IMR-90 (cell line): Measurements from ENCODE around the gene ABHD12B. TPM values are rescaled to one million over a fixed set of nuclear protein-coding genes. Genes with fewer than 3 reads are reported as not detected.

Experiments
- ATAC-seq: fragments of 200-7000 bp; cut with Tn5 transposase; 2 replicates; pipeline ENCODE4 v1.9.1; 2020; ENCODE audit warnings: low read depth, mild to moderate bottlenecking, moderate library complexity
- BruUV-seq: library from RNA; stranded (reverse); fragments of 400-500 nt; replicated peaks from 2 replicates; lab custom pipeline; 2021; lab: Mats Ljungman, UMichigan
- CTCF ChIA-PET: fragments of 300-600 bp; formaldehyde crosslinking; extraction: SDS; loops from one replicate; lab custom pipeline; 2021; ENCODE audit warnings: antibody characterized with exemption; lab: Yijun Ruan, JAX
- POLR2A ChIA-PET: fragments of 300-600 bp; sonication (Branson Sonifier 250); formaldehyde crosslinking; loops from one replicate; lab custom pipeline; 2022; ENCODE audit warnings: antibody characterized with exemption; ENCODE audit not compliant: unreplicated experiment; lab: Charles Lee
- DNase-seq: peaks from one replicate; pipeline ENCODE4 v3.0.0; 2013
- H2AFZ ChIP-seq: replicated peaks from 2 replicates; pipeline ENCODE3; 2013; ENCODE audit warnings: low read length, mild to moderate bottlenecking; ENCODE audit not compliant: poor library complexity
- H2AK5ac ChIP-seq: 2 replicates; pipeline ENCODE4 v1.6.1; 2013; ENCODE audit warnings: low read depth, low read length, inconsistent platforms
- H2AK9ac ChIP-seq: replicated peaks from 2 replicates; pipeline ENCODE3; 2013; ENCODE audit warnings: mild to moderate bottlenecking, low read depth, low read length, moderate library complexity; ENCODE audit not compliant: poor library complexity
- H2BK120ac ChIP-seq: 2 replicates; pipeline ENCODE4 v1.6.1; 2013; ENCODE audit warnings: low read depth, low read length, inconsistent platforms
- H2BK15ac ChIP-seq: 3 replicates; pipeline ENCODE4 v1.6.1; 2013; ENCODE audit warnings: low read depth, low read length, inconsistent platforms
- H2BK20ac ChIP-seq: 2 replicates; pipeline ENCODE4 v1.6.1; 2013; ENCODE audit warnings: low read depth, mild to moderate bottlenecking, inconsistent platforms, low read length, moderate library complexity
- H2BK5ac ChIP-seq: 2 replicates; pipeline ENCODE4 v1.6.1; 2013; ENCODE audit warnings: mild to moderate bottlenecking, low read depth, low read length, inconsistent platforms; ENCODE audit not compliant: poor library complexity, severe bottlenecking
- H3K14ac ChIP-seq: replicated peaks from 2 replicates; pipeline ENCODE4 v1.6.1; 2013; ENCODE audit warnings: low read depth, low read length, inconsistent platforms
- H3K18ac ChIP-seq: 2 replicates; pipeline ENCODE4 v1.6.1; 2013; ENCODE audit warnings: low read depth, low read length, control low read depth
- H3K23ac ChIP-seq: 2 replicates; pipeline ENCODE4 v1.6.1; 2013; ENCODE audit warnings: low read depth, low read length, inconsistent platforms
- H3K27ac ChIP-seq: 2 replicates; pipeline ENCODE4 v1.5.1; 2013; ENCODE audit warnings: mild to moderate bottlenecking, control low read depth, low read length; ENCODE audit not compliant: insufficient read depth
- H3K27me3 ChIP-seq: 2 replicates; pipeline ENCODE4 v1.6.1; 2013; ENCODE audit warnings: low read length; ENCODE audit not compliant: control insufficient read depth, insufficient read depth
- H3K36me3 ChIP-seq: 2 replicates; pipeline ENCODE4 v1.6.1; 2013; ENCODE audit warnings: low read length, mixed read lengths; ENCODE audit not compliant: control insufficient read depth, insufficient read depth
- H3K4ac ChIP-seq: 2 replicates; pipeline ENCODE4 v1.6.1; 2013; ENCODE audit warnings: low read depth, low read length, inconsistent platforms
- H3K4me1 ChIP-seq: 2 replicates; pipeline ENCODE4 v1.6.1; 2013; ENCODE audit warnings: low read length, mixed read lengths; ENCODE audit not compliant: control insufficient read depth, insufficient read depth
- H3K4me2 ChIP-seq: 2 replicates; pipeline ENCODE4 v1.6.1; 2013; ENCODE audit warnings: low read depth, mild to moderate bottlenecking, control low read depth, low read length, moderate library complexity
- H3K4me3 ChIP-seq: 2 replicates; pipeline ENCODE4 v1.5.1; 2013; ENCODE audit warnings: low read depth, mild to moderate bottlenecking, control low read depth, low read length, moderate library complexity; ENCODE audit not compliant: insufficient read depth
- H3K56ac ChIP-seq: 2 replicates; pipeline ENCODE4 v1.6.1; 2013; ENCODE audit warnings: low read length, inconsistent platforms; ENCODE audit not compliant: insufficient read depth; ENCODE audit errors: extremely low read depth
- H3K79me1 ChIP-seq, 2 experiments: 2 replicates each; pipeline ENCODE4 v1.6.1; 2013; ENCODE audit warnings: low read length in 2 of 2, inconsistent platforms in 1 of 2, low read depth in 1 of 2
- H3K9ac ChIP-seq: 2 replicates; pipeline ENCODE4 v1.6.1; 2013; ENCODE audit warnings: low read depth, low read length, control low read depth
- H3K9me1 ChIP-seq: 2 replicates; pipeline ENCODE4 v1.6.1; 2013; ENCODE audit warnings: low read length, inconsistent platforms; ENCODE audit not compliant: insufficient read depth
- H3K9me3 ChIP-seq: 2 replicates; pipeline ENCODE4 v1.6.1; 2013; ENCODE audit warnings: low read length; ENCODE audit not compliant: control insufficient read depth, insufficient read depth
- H4K20me1 ChIP-seq: 2 replicates; pipeline ENCODE4 v1.6.1; 2013; ENCODE audit warnings: low read length, inconsistent platforms; ENCODE audit not compliant: insufficient read depth
- H4K5ac ChIP-seq: 2 replicates; pipeline ENCODE4 v1.6.1; 2013; ENCODE audit warnings: mild to moderate bottlenecking, low read depth, low read length, control low read depth
- H4K8ac ChIP-seq, 2 experiments: 2 replicates each; pipeline ENCODE4 v1.6.1; 2013; ENCODE audit warnings: low read depth in 2 of 2, low read length in 2 of 2, control low read depth in 1 of 2, inconsistent platforms in 1 of 2
- H4K91ac ChIP-seq: 2 replicates; pipeline ENCODE4 v1.6.1; 2013; ENCODE audit warnings: low read depth, low read length, inconsistent platforms; ENCODE audit not compliant: insufficient read depth
- BHLHE40 ChIP-seq: fragments of 150-350 bp; IDR thresholded peaks from 2 replicates; pipeline ENCODE4 v1.6.1; 2016; ENCODE audit warnings: mild to moderate bottlenecking, low read depth, low read length
- CEBPB ChIP-seq: IDR thresholded peaks from 2 replicates; pipeline ENCODE4 v1.6.1; 2012; ENCODE audit warnings: low read depth, low read length, improper control_type of control experiment
- CHD1 ChIP-seq: IDR thresholded peaks from 2 replicates; pipeline ENCODE4 v1.6.1; 2012; ENCODE audit warnings: low read depth, low read length, improper control_type of control experiment
- FOS ChIP-seq: fragments of 150-350 bp; IDR thresholded peaks from 2 replicates; pipeline ENCODE4 v1.6.1; 2016; ENCODE audit warnings: low read depth, low read length
- MAFK ChIP-seq: IDR thresholded peaks from 2 replicates; pipeline ENCODE4 v1.6.1; 2012; ENCODE audit warnings: low read depth, low read length, improper control_type of control experiment
- MXI1 ChIP-seq: IDR thresholded peaks from 2 replicates; pipeline ENCODE4 v1.6.1; 2012; ENCODE audit warnings: low read depth, mild to moderate bottlenecking, low read length, moderate library complexity, borderline replicate concordance
- NFE2L2 ChIP-seq: fragments of 150-350 bp; IDR thresholded peaks from 2 replicates; pipeline ENCODE4 v1.6.1; 2016; ENCODE audit warnings: low read depth, mild to moderate bottlenecking, low read length
- POLR2A ChIP-seq: IDR thresholded peaks from 2 replicates; pipeline ENCODE4 v1.6.1; 2012; ENCODE audit warnings: mild to moderate bottlenecking, low read depth, low read length
- RAD21 ChIP-seq: IDR thresholded peaks from 2 replicates; pipeline ENCODE4 v1.6.1; 2012; ENCODE audit warnings: low read length, improper control_type of control experiment
- RCOR1 ChIP-seq: IDR thresholded peaks from 2 replicates; pipeline ENCODE4 v1.6.1; 2012; ENCODE audit warnings: mild to moderate bottlenecking, low read length, improper control_type of control experiment; ENCODE audit not compliant: insufficient replicate concordance
- RFX5 ChIP-seq: IDR thresholded peaks from 2 replicates; pipeline ENCODE4 v1.8.0; 2012; ENCODE audit warnings: low read depth, mild to moderate bottlenecking, low read length, moderate library complexity
- WGBS, 2 experiments: methylation state at CpG; one replicate each; pipeline versions ENCODE4 v1.1.5 to v1.1.7; 2013; ENCODE audit warnings: missing lambda C conversion rate in 2 of 2; ENCODE audit not compliant: insufficient read length in 1 of 2; ENCODE audit errors: extremely low coverage in 2 of 2; 5-methylcytosine and 5-hydroxymethylcytosine counted together
- dilution Hi-C: fragments of 300-500 bp; cut with HindIII; formaldehyde crosslinking; loops from one replicate; pipeline ENCODE4 v1.14.3; 2018; ENCODE audit warnings: low sequenced_read_pairs; ENCODE audit not compliant: unreplicated experiment
- in situ Hi-C: fragments of 300-500 bp; cut with MboI; formaldehyde crosslinking; loops from 3 replicates; pipeline ENCODE4 v1.14.3; 2019; ENCODE audit warnings: low sequenced_read_pairs, inconsistent platforms, mixed read lengths
- intact Hi-C: fragments of 100-400 bp; cut with micrococcal nuclease; formaldehyde crosslinking; loops from 2 replicates; pipeline ENCODE4 v1.10.0; 2022
- polyA plus RNA-seq, 3 experiments: library from polyadenylated mRNA; depleted of rRNA; stranded (reverse); fragments of >200 nt; gene quantifications; 2 replicates each; pipeline ENCODE4 v1.2.3, GENCODE V29; 2012; ENCODE audit warnings: low replicate concordance in 1 of 3
- total RNA-seq: library from RNA; depleted of rRNA; stranded (reverse); fragments of >200 nt; gene quantifications from 2 replicates; pipeline ENCODE4 v1.2.3, GENCODE V29; 2012
- TF ChIP-seq, protein P1 (sequence below): conservative IDR thresholded peaks from 2 replicates; pipeline ENCODE4 v1.5.1; 2012; ENCODE audit warnings: mild to moderate bottlenecking, low read depth, low read length, improper control_type of control experiment
- TF ChIP-seq, protein P2 (sequence below): fragments of 150-350 bp; IDR thresholded peaks from 2 replicates; pipeline ENCODE4 v1.6.1; 2017; ENCODE audit warnings: mild to moderate bottlenecking, antibody characterized with exemption, low read length, low read depth

ABHD12B gene
- total and polyA plus RNA-seq, 2 of the 4 experiments (the other 2 are of a cell fraction), result 0.18 TPM; not detected in 1

DNA sequence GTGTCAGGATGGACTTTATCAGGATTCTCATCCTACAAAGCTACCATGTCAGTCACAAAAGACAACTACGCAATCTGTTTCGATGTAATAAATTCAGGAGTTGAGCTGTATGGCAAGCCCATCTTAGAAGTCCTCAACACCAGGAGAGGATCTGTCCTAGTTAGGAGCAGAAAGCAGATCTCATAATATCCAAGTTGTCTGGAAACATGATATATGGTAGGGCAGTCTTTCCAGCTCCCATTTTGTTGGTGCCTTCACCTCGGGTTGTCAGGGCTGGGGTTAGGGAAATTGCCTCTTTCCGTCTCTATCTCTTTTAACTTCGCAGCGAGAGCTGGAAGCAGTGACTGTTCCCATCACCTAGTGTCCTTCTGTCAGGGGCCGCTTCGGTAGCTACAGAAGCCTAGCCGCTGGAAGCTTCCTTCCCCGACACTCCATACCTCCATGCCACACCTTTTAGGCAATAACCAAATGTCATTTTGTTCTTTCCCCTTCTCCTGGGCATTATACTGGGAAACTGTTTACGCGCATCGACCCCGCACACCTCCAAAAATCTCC is 42.3 kb upstream of the ABHD12B start:
- H3K79me1 ChIP-seq, result peaks cover 26 to 52% of the 10 kb centered on the region in 2 experiments
- intact Hi-C loops, result loop anchor here (2.0 kb wide), 2 partner anchors 31 to 35 kb away; no protein-coding TSS in a partner anchor
- no peaks in the 10 kb centered on the region; the same call in 1 of the 2 replicates for H3K36me3 ChIP-seq
- no peaks in the 10 kb centered on the region for H3K9me3 ChIP-seq
- no peak overlapping the region for H3K56ac ChIP-seq
- H3K27me3 ChIP-seq, result no peaks in the 10 kb centered on the region
- no peak overlapping the region; the same call in 1 of the 2 replicates for H2AK5ac ChIP-seq
- H4K20me1 ChIP-seq, result peaks cover 49% of the 10 kb centered on the region
- H2BK120ac ChIP-seq, result no peak overlapping the region
- H2BK15ac ChIP-seq, result no peak overlapping the region
- peak overlapping the region; percentile 85 for H3K23ac ChIP-seq
- no peak overlapping the region for H3K18ac ChIP-seq
- peak overlapping the region; percentile 73 for H3K4me3 ChIP-seq
- H4K91ac ChIP-seq, result 0 out of 2 replicates have a peak overlapping the region, but pooled peaks have one; percentile 19
- dilution Hi-C loops, result no loop called here
- H2BK5ac ChIP-seq, result no peak overlapping the region
- H2AK9ac ChIP-seq, result peak overlapping the region; percentile 81
- no peak overlapping the region for H4K5ac ChIP-seq
- H2BK20ac ChIP-seq, result no peak overlapping the region
- H3K9me1 ChIP-seq, result peaks cover 10% of the 10 kb centered on the region
- ChIA-PET CTCF (interaction anchor here (0.9 kb wide), 1 partner anchor 52 kb away, joined by 4 read pairs; no protein-coding TSS in a partner anchor), POLR2A (interaction anchor here (0.6 kb wide), 1 partner anchor 278 kb away, joined by 3 read pairs; no protein-coding TSS in a partner anchor)
- WGBS, 2 experiments, result 5% methylated on average over 10 of the region's 14 CpGs; no CpG with 5 or more reads in 1 of the 2 experiments
- ATAC-seq (no peak), DNase-seq (no peak)
- no peak overlapping the region for H4K8ac ChIP-seq
- no peak for TF ChIP-seq CEBPB
- TF ChIP-seq NFE2L2, result no peak
- no peak for TF ChIP-seq MAFK
- no peak for TF ChIP-seq MXI1
- TF ChIP-seq, protein P1, sequence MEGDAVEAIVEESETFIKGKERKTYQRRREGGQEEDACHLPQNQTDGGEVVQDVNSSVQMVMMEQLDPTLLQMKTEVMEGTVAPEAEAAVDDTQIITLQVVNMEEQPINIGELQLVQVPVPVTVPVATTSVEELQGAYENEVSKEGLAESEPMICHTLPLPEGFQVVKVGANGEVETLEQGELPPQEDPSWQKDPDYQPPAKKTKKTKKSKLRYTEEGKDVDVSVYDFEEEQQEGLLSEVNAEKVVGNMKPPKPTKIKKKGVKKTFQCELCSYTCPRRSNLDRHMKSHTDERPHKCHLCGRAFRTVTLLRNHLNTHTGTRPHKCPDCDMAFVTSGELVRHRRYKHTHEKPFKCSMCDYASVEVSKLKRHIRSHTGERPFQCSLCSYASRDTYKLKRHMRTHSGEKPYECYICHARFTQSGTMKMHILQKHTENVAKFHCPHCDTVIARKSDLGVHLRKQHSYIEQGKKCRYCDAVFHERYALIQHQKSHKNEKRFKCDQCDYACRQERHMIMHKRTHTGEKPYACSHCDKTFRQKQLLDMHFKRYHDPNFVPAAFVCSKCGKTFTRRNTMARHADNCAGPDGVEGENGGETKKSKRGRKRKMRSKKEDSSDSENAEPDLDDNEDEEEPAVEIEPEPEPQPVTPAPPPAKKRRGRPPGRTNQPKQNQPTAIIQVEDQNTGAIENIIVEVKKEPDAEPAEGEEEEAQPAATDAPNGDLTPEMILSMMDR, result no peak
- no peak for TF ChIP-seq CHD1
- TF ChIP-seq RAD21, result no peak
- no peak for TF ChIP-seq RCOR1
- no peak for TF ChIP-seq RFX5
- TF ChIP-seq, protein P2, sequence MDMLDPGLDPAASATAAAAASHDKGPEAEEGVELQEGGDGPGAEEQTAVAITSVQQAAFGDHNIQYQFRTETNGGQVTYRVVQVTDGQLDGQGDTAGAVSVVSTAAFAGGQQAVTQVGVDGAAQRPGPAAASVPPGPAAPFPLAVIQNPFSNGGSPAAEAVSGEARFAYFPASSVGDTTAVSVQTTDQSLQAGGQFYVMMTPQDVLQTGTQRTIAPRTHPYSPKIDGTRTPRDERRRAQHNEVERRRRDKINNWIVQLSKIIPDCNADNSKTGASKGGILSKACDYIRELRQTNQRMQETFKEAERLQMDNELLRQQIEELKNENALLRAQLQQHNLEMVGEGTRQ, result no peak
- no peak for TF ChIP-seq FOS
- no peak for TF ChIP-seq BHLHE40
- TF ChIP-seq POLR2A, result no peak
- H3K9ac ChIP-seq, result peak overlapping the region; percentile 43
- H3K4me2 ChIP-seq, result peak overlapping the region; percentile 84
- H3K27ac ChIP-seq, result no peak overlapping the region
- H3K4me1 ChIP-seq, result peaks cover 14% of the 10 kb centered on the region
- H3K4ac ChIP-seq, result peak overlapping the region; percentile 20; the same call in 1 of the 2 replicates
- H3K14ac ChIP-seq, result peak overlapping the region; percentile 7; the same call in 1 of the 2 replicates
- peak overlapping the region; percentile 84 for H2AFZ ChIP-seq
- BruUV-seq, result no TSS peak
- in situ Hi-C loops, result no loop called here
